ENCODE data around the gene DAAM1. TPM values are rescaled to one million over a fixed set of nuclear protein-coding genes. Genes with fewer than 3 reads are reported as not detected.

Gene DAAM1
- total RNA-seq, 1 experiment from 2014 or later: 11.5 TPM

DNA sequence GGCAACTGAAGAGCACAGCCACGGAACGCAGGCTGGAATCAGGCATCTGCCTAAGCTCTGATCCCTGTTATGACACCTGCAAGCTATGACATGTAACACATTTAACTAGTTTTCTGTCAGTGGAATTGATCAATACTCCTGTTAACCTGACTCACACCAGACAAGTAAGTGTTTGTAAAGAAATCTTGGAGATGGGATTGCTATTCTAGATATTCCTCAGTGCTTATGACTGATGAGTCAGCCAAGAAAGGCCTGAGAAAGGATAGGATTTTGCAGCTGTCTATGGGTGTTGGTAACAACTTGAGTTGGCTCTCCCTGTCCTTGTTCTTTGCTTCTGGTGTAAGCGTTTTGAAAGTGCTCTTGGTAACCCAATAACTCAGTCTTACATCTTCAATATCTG, 166.2 kb downstream of the DAAM1 start:
- Histone ChIP-seq H3K27ac (ENCODE audit: low read depth, low read length, poor library complexity, severe bottlenecking) (no peak overlapping the region), H3K27me3 (replicated peaks; ENCODE audit: insufficient read depth, low read depth, low read length, poor library complexity) (no peaks in the 10 kb centered on the region), H3K4me1 (ENCODE audit: insufficient read depth, low read length, poor library complexity, severe bottlenecking) (peaks cover 4% of the 10 kb centered on the region), H3K4me3 (ENCODE audit: low read depth, low read length, poor library complexity, severe bottlenecking) (no peak overlapping the region), H3K9me3 (ENCODE audit: low read depth, low read length, poor library complexity, severe bottlenecking) (no peaks in the 10 kb centered on the region), H3K36me3 (ENCODE audit: insufficient read depth, low read length, poor library complexity, severe bottlenecking) (no peaks in the 10 kb centered on the region)
- CTCF ChIA-PET: no interaction called here
- intact Hi-C loops (cut with micrococcal nuclease; ENCODE audit: unreplicated experiment): no loop called here
- TF ChIP-seq, protein P1, sequence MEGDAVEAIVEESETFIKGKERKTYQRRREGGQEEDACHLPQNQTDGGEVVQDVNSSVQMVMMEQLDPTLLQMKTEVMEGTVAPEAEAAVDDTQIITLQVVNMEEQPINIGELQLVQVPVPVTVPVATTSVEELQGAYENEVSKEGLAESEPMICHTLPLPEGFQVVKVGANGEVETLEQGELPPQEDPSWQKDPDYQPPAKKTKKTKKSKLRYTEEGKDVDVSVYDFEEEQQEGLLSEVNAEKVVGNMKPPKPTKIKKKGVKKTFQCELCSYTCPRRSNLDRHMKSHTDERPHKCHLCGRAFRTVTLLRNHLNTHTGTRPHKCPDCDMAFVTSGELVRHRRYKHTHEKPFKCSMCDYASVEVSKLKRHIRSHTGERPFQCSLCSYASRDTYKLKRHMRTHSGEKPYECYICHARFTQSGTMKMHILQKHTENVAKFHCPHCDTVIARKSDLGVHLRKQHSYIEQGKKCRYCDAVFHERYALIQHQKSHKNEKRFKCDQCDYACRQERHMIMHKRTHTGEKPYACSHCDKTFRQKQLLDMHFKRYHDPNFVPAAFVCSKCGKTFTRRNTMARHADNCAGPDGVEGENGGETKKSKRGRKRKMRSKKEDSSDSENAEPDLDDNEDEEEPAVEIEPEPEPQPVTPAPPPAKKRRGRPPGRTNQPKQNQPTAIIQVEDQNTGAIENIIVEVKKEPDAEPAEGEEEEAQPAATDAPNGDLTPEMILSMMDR (conservative IDR thresholded peaks at IDR 0.05; ENCODE audit: low read depth, low read length): no peak
- TF ChIP-seq EZH2 (IDR thresholded peaks at IDR 0.05; ENCODE audit: borderline replicate concordance, low read depth, low read length, poor library complexity, severe bottlenecking): no peak
- no peak for DNase-seq (ENCODE audit: low spot score)
- no TSS peak for BruUV-seq (replicated peaks)
- POLR2A ChIA-PET (ENCODE audit: low non-redundant PET): no interaction called here

- BruUV-seq (replicated peaks): no TSS peak
- ChIA-PET CTCF (no interaction called here), POLR2A (ENCODE audit: low non-redundant PET) (no interaction called here)
- no peak overlapping the region for H3K27ac ChIP-seq (ENCODE audit: low read depth, low read length, poor library complexity, severe bottlenecking)
- H3K36me3 ChIP-seq (ENCODE audit: insufficient read depth, low read length, poor library complexity, severe bottlenecking): no peaks in the 10 kb centered on the region
- H3K9me3 ChIP-seq (ENCODE audit: low read depth, low read length, poor library complexity, severe bottlenecking): no peaks in the 10 kb centered on the region
- peaks cover 8% of the 10 kb centered on the region for H3K4me1 ChIP-seq (ENCODE audit: insufficient read depth, low read length, poor library complexity, severe bottlenecking)
- intact Hi-C loops (cut with micrococcal nuclease; ENCODE audit: unreplicated experiment): no loop called here
- H3K4me3 ChIP-seq (ENCODE audit: low read depth, low read length, poor library complexity, severe bottlenecking): no peak overlapping the region
- no peaks in the 10 kb centered on the region for H3K27me3 ChIP-seq (replicated peaks; ENCODE audit: insufficient read depth, low read depth, low read length, poor library complexity)
- no peak for DNase-seq (ENCODE audit: low spot score)
- no peak for TF ChIP-seq EZH2 (IDR thresholded peaks at IDR 0.05; ENCODE audit: borderline replicate concordance, low read depth, low read length, poor library complexity, severe bottlenecking)
- TF ChIP-seq, protein P1 (conservative IDR thresholded peaks at IDR 0.05; ENCODE audit: low read depth, low read length): no peak
Measured at GRCh38 chr14:59355091-59355490, 166.6 kb downstream of the DAAM1 start.

DNA sequence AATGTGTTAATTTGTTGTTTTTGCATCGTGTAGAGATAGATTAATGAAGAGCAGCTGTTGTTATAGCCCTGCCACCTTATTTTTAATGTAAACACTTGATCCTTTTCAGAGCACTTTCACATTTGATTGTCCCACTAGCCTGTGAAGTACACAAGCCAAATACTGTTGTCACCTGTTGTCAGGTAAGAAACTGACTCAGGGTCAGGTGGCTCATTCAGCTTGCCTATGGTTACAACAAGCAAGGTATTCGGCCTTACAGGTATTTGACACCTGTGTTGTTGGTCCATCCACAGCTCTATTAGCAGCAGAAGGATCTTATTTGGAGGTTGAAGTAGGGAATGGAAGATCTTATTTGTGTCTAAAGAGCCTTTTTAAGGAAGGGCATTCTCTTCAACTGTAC, 167.8 kb downstream of the DAAM1 start:
- Histone ChIP-seq H3K4me3 (ENCODE audit: low read depth, low read length, poor library complexity, severe bottlenecking) (no peak overlapping the region), H3K4me1 (ENCODE audit: insufficient read depth, low read length, poor library complexity, severe bottlenecking) (peaks cover 17% of the 10 kb centered on the region), H3K27me3 (replicated peaks; ENCODE audit: insufficient read depth, low read depth, low read length, poor library complexity) (no peaks in the 10 kb centered on the region), H3K27ac (ENCODE audit: low read depth, low read length, poor library complexity, severe bottlenecking) (no peak overlapping the region), H3K36me3 (ENCODE audit: insufficient read depth, low read length, poor library complexity, severe bottlenecking) (no peaks in the 10 kb centered on the region), H3K9me3 (ENCODE audit: low read depth, low read length, poor library complexity, severe bottlenecking) (no peaks in the 10 kb centered on the region)
- DNase-seq (ENCODE audit: low spot score): no peak
- no TSS peak for BruUV-seq (replicated peaks)
- ChIA-PET POLR2A (ENCODE audit: low non-redundant PET) (no interaction called here), CTCF (no interaction called here)
- TF ChIP-seq EZH2 (IDR thresholded peaks at IDR 0.05; ENCODE audit: borderline replicate concordance, low read depth, low read length, poor library complexity, severe bottlenecking): no peak
- TF ChIP-seq, protein P1 (conservative IDR thresholded peaks at IDR 0.05; ENCODE audit: low read depth, low read length): no peak
- intact Hi-C loops (cut with micrococcal nuclease; ENCODE audit: unreplicated experiment): no loop called here
